RWPE1 (cell line): Measurements from ENCODE around the gene REXO4.

Experiments used
- CTCF ChIA-PET: fragments of 350-600 bp; sonication (Branson Sonifier 250); formaldehyde crosslinking; extraction: SDS; loops from one replicate; lab custom pipeline; 2021; lab: Yijun Ruan, JAX
- POLR2A ChIA-PET: fragments of 400-600 bp; formaldehyde crosslinking; extraction: SDS; loops from one replicate; lab custom pipeline; 2020; ENCODE audit warnings: antibody characterized with exemption; ENCODE audit not compliant: low non-redundant PET; lab: Yijun Ruan, JAX
- DNase-seq: peaks from one replicate; pipeline ENCODE4 v3.0.0; 2012; ENCODE audit warnings: low spot score
- H3K27ac ChIP-seq: fragments of 450-650 bp; 2 replicates; pipeline ENCODE4 v1.5.1; 2017
- TF ChIP-seq, protein P1 (sequence below): fragments of 450-650 bp; conservative IDR thresholded peaks from 2 replicates; pipeline ENCODE4 v1.5.1; 2017; ENCODE audit warnings: low read depth, mild to moderate bottlenecking

Gene REXO4

DNA sequence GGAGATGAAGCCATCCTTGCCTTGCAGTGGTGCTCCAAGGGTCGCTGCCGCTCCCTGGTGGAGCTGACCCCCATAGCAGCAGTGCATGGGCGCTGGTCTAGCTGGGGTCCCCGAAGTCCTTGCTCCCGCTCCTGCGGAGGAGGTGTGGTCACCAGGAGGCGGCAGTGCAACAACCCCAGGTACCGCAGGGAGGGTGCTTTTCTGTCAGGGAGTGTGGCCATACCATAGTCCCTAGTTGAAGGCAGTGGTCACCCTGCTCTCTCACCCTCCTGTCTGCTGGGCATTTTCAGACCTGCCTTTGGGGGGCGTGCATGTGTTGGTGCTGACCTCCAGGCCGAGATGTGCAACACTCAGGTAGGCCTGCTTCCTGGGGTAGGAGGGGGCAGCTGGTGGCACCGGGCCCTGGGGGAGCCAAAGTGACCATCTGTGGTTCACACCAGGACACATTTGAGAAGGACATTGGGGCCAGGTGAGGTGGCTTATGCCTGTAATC lies 15.6 kb upstream of the REXO4 start:
- POLR2A ChIA-PET = no interaction called here
- TF ChIP-seq, protein P1, sequence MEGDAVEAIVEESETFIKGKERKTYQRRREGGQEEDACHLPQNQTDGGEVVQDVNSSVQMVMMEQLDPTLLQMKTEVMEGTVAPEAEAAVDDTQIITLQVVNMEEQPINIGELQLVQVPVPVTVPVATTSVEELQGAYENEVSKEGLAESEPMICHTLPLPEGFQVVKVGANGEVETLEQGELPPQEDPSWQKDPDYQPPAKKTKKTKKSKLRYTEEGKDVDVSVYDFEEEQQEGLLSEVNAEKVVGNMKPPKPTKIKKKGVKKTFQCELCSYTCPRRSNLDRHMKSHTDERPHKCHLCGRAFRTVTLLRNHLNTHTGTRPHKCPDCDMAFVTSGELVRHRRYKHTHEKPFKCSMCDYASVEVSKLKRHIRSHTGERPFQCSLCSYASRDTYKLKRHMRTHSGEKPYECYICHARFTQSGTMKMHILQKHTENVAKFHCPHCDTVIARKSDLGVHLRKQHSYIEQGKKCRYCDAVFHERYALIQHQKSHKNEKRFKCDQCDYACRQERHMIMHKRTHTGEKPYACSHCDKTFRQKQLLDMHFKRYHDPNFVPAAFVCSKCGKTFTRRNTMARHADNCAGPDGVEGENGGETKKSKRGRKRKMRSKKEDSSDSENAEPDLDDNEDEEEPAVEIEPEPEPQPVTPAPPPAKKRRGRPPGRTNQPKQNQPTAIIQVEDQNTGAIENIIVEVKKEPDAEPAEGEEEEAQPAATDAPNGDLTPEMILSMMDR = no peak
- DNase-seq = no peak
- H3K27ac ChIP-seq = no peak overlapping the region
- CTCF ChIA-PET = interaction anchor here (0.5 to 0.6 kb wide), 2 partner anchors 10 to 678 kb away, joined by 4 read pairs; no protein-coding TSS in a partner anchor

DNA sequence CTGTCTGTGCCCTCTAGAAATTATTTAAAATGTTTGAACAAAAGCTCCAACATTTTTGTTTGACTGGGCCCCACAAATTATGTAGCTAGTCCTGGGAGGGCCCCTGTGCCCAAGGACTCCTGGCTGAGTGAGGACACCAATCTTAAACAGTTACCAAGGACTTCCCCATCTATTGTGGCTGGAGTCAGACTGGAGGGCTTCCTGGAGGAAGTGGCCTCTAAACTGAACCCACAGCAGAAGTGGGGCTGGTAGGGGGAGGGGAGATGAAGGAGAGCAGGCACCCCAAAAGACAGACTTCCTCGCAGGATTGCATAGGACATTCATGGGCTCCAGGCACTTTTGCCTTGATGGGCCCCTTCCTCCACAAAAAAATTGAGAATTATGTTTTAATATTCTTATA lies 12.4 kb upstream of the REXO4 start:
- H3K27ac ChIP-seq = no peak overlapping the region
- ChIA-PET CTCF (interaction anchor here (0.6 to 0.7 kb wide), 3 partner anchors 29 to 529 kb away, joined by 3 to 6 read pairs (median 4); partner anchors contain the start of gene CACFD1), POLR2A (interaction anchor here (0.5 kb wide), 1 partner anchor 48 kb away, joined by 3 read pairs; no protein-coding TSS in a partner anchor)
- TF ChIP-seq, protein P1 = no peak
- no peak for DNase-seq

DNA sequence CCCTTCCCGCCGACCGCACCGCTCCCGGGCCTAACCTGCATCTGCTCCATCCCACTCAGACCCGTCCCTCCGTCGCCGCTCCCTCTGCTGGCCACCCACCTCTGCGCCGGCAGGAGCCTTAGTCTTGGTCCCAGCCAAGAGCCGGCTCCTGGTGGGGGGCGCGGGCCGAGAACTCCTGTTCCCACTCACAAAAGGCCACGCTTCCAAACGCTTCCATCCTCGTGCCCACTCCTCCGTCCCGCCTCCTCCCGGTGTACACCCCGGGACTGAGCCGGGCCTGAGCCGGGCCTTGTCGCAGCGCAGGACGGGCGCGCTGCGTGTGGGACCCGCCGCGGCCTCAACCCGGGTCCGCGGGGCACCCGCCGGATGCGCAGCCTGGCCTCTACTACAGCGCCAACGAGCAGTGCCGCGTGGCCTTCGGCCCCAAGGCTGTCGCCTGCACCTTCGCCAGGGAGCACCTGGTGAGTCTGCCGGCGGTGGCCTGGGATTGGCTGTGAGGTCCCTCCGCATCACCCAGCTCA lies 11.9 kb upstream of the REXO4 start:
- ChIA-PET CTCF (interaction anchor here (0.6 to 0.7 kb wide), 2 partner anchors 30 to 43 kb away, joined by 3 to 4 read pairs; partner anchors contain the start of gene CACFD1), POLR2A (interaction anchor here (0.5 kb wide), 1 partner anchor 48 kb away, joined by 3 read pairs; no protein-coding TSS in a partner anchor)
- TF ChIP-seq, protein P1 = peak; percentile 64
- H3K27ac ChIP-seq = no peak overlapping the region
- DNase-seq = peak; percentile 67

- DNase-seq = no peak
- H3K27ac ChIP-seq = no peak overlapping the region
- CTCF ChIA-PET = interaction anchor here (1.0 kb wide), 1 partner anchor 57 kb away, joined by 4 read pairs; no protein-coding TSS in a partner anchor
- TF ChIP-seq, protein P1 = no peak
- POLR2A ChIA-PET = no interaction called here
Observed at GRCh38 chr9:133429214-133429613, 11.4 kb upstream of the REXO4 start.

GRCh38 chr9:133428617-133429101 lies 10.8 kb upstream of the REXO4 start:
- H3K27ac ChIP-seq = no peak overlapping the region
- TF ChIP-seq, protein P1 = no peak
- ChIA-PET CTCF (interaction anchor here (1.0 kb wide), 1 partner anchor 58 kb away, joined by 4 read pairs; no protein-coding TSS in a partner anchor), POLR2A (no interaction called here)
- DNase-seq = peak; percentile 57

DNA sequence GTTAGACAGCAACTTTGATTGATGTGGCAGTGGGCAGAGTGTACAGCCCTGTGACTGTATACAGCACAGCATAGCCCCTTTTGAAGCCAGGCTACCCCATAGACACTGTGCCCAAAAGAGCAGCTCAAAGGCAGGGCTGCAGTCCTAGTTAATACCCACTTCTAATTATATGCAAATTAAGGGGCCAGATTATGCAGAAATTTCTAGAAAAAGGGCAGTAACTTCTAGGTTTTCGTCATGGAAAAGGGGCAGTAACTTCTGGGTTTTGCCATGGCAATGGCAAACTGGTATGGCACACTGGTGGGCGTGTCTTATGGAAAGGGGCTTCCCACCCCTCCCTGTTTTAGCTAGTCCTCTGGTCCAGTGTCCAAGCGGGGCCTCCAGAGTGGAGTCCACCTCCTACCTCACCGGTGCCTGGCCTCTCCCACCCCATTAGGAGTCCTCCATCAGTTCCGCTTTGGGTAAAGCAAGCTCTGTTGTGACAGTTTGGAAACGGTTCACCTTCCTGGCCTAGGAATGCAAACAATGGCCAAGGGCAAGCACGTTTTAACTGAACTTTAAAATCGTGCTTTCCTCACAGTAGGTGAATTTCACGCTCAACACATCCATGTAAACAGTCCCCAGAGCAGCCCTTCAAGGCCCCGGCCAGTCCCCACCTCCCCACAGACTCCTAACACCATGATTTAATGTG lies 10.0 kb upstream of the REXO4 start:
- H3K27ac ChIP-seq = no peak overlapping the region
- TF ChIP-seq, protein P1 = no peak
- no peak for DNase-seq
- CTCF ChIA-PET = interaction anchor here (1.0 kb wide), 1 partner anchor 59 kb away, joined by 4 read pairs; no protein-coding TSS in a partner anchor
- POLR2A ChIA-PET = no interaction called here
